Mesendoderm (in vitro differentiated cells): ENCODE results near the gene CDAN1.

ENCODE experiments used
- DNase-seq: peaks from one replicate; pipeline ENCODE4 v3.0.0; 2013
- H2AK5ac ChIP-seq: 2 replicates; pipeline ENCODE4 v1.6.1; 2013; ENCODE audit warnings: low read length, inconsistent platforms
- H2BK120ac ChIP-seq: 2 replicates; pipeline ENCODE4 v1.6.1; 2013; ENCODE audit warnings: low read depth, mild to moderate bottlenecking, low read length, moderate library complexity, mixed read lengths
- H2BK15ac ChIP-seq: replicated peaks from 2 replicates; pipeline ENCODE4 v1.6.1; 2013; ENCODE audit warnings: low read depth, mild to moderate bottlenecking, moderate library complexity
- H2BK5ac ChIP-seq: 2 replicates; pipeline ENCODE4 v1.6.1; 2013; ENCODE audit warnings: low read length, inconsistent platforms
- H3K18ac ChIP-seq: 2 replicates; pipeline ENCODE4 v1.6.1; 2013; ENCODE audit warnings: mild to moderate bottlenecking, low read length, mixed read lengths
- H3K23ac ChIP-seq: one replicate; pipeline ENCODE4 v1.6.1; 2013; ENCODE audit warnings: low read length
- H3K27ac ChIP-seq: 2 replicates; pipeline ENCODE4 v1.5.1; 2013; ENCODE audit warnings: low read depth, mild to moderate bottlenecking, inconsistent platforms, low read length, moderate library complexity
- H3K27me3 ChIP-seq: 2 replicates; pipeline ENCODE4 v1.6.1; 2013; ENCODE audit warnings: low read length, control low read depth, mild to moderate bottlenecking, inconsistent platforms; ENCODE audit not compliant: insufficient read depth, poor library complexity
- H3K36me3 ChIP-seq: 2 replicates; pipeline ENCODE4 v1.6.1; 2013; ENCODE audit warnings: low read length, inconsistent platforms; ENCODE audit not compliant: control insufficient read depth, insufficient read depth
- H3K4ac ChIP-seq: one replicate; pipeline ENCODE4 v1.6.1; 2013; ENCODE audit warnings: low read depth, mild to moderate bottlenecking, low read length, moderate library complexity
- H3K4me1 ChIP-seq: 2 replicates; pipeline ENCODE4 v1.6.1; 2013; ENCODE audit warnings: low read depth, low read length, inconsistent platforms; ENCODE audit not compliant: control insufficient read depth
- H3K4me2 ChIP-seq: 2 replicates; pipeline ENCODE4 v1.6.1; 2013; ENCODE audit warnings: low read length
- H3K4me3 ChIP-seq: 2 replicates; pipeline ENCODE4 v1.5.1; 2013; ENCODE audit warnings: mild to moderate bottlenecking, low read length
- H3K56ac ChIP-seq: one replicate; pipeline ENCODE4 v1.6.1; 2013; ENCODE audit warnings: low read length
- H3K79me1 ChIP-seq: 2 replicates; pipeline ENCODE4 v1.6.1; 2013; ENCODE audit warnings: low read length, inconsistent platforms
- H3K79me2 ChIP-seq: 2 replicates; pipeline ENCODE4 v1.6.1; 2013; ENCODE audit warnings: mild to moderate bottlenecking, low read length; ENCODE audit not compliant: control insufficient read depth, insufficient read depth
- H3K9ac ChIP-seq: 2 replicates; pipeline ENCODE4 v1.6.1; 2013; ENCODE audit warnings: low read length, inconsistent platforms
- H4K5ac ChIP-seq: one replicate; pipeline ENCODE4 v1.6.1; 2013; ENCODE audit warnings: low read length
- H4K8ac ChIP-seq: one replicate; pipeline ENCODE4 v1.6.1; 2013; ENCODE audit warnings: low read depth, mild to moderate bottlenecking, control low read depth, low read length, moderate library complexity
- WGBS: extraction: QIAGEN DNeasy Blood & Tissue Kit; methylation state at CpG from one replicate; pipeline ENCODE4 v1.1.7; 2013; ENCODE audit warnings: low lambda C conversion rate, missing lambda C conversion rate; ENCODE audit not compliant: insufficient coverage; ENCODE audit errors: extremely low coverage; 5-methylcytosine and 5-hydroxymethylcytosine counted together

The CDAN1 gene

GRCh38 chr15:42750306-42750705 lies 13.4 kb upstream of the CDAN1 start:
- no peaks in the 10 kb centered on the region for H3K36me3 ChIP-seq
- no peaks in the 10 kb centered on the region for H3K79me2 ChIP-seq
- H3K56ac ChIP-seq: no peak overlapping the region
- H2BK5ac ChIP-seq: no peak overlapping the region
- H3K4me2 ChIP-seq: no peak overlapping the region
- WGBS: no CpG with 5 or more reads among the region's 2 CpGs
- no peak overlapping the region for H2BK15ac ChIP-seq
- H2AK5ac ChIP-seq: no peak overlapping the region
- no peak overlapping the region for H3K4me3 ChIP-seq
- no peak overlapping the region for H4K8ac ChIP-seq
- no peaks in the 10 kb centered on the region for H3K79me1 ChIP-seq
- no peak overlapping the region for H3K18ac ChIP-seq
- H3K23ac ChIP-seq: no peak overlapping the region
- no peak overlapping the region for H3K27ac ChIP-seq
- no peak for DNase-seq
- H4K5ac ChIP-seq: no peak overlapping the region
- no peak overlapping the region for H3K9ac ChIP-seq
- H2BK120ac ChIP-seq: no peak overlapping the region
- no peaks in the 10 kb centered on the region for H3K4me1 ChIP-seq
- no peaks in the 10 kb centered on the region for H3K27me3 ChIP-seq
- no peak overlapping the region for H3K4ac ChIP-seq

GRCh38 chr15:42749266-42749665 lies 12.3 kb upstream of the CDAN1 start:
- no peak overlapping the region for H3K56ac ChIP-seq
- no peaks in the 10 kb centered on the region for H3K79me1 ChIP-seq
- no peaks in the 10 kb centered on the region for H3K36me3 ChIP-seq
- H2AK5ac ChIP-seq: no peak overlapping the region
- no peak overlapping the region for H4K5ac ChIP-seq
- no peak overlapping the region for H2BK120ac ChIP-seq
- no peaks in the 10 kb centered on the region for H3K4me1 ChIP-seq
- no peak overlapping the region for H3K18ac ChIP-seq
- no peak overlapping the region for H3K4me3 ChIP-seq
- H3K27me3 ChIP-seq: no peaks in the 10 kb centered on the region
- no CpG with 5 or more reads among the region's 1 CpG for WGBS
- H3K4ac ChIP-seq: no peak overlapping the region
- no peak overlapping the region for H3K4me2 ChIP-seq
- no peak overlapping the region for H2BK15ac ChIP-seq
- H3K27ac ChIP-seq: no peak overlapping the region
- H4K8ac ChIP-seq: no peak overlapping the region
- H3K23ac ChIP-seq: no peak overlapping the region
- no peak overlapping the region for H3K9ac ChIP-seq
- no peak overlapping the region for H2BK5ac ChIP-seq
- no peak for DNase-seq
- H3K79me2 ChIP-seq: no peaks in the 10 kb centered on the region

DNA sequence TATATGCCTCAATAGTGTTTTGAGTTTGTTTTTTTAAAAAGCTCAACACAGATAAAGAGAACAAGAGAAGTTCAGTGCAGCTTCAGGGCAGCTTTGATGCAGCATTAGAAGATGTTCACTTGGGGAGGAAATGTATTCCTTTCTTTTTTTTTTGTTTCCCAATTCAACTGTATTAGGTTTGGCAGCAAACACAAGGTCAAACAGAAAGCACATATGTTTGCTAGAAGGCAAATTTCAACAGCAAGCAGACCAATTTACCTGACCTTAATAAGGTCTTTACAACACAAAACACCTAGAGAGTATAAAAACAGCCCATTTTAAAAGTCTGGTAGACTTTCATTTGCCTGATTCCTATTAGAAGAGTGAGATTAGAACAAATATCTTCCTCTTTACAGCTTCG lies 7.3 kb upstream of the CDAN1 start:
- Histone ChIP-seq H3K4me1 (no peaks in the 10 kb centered on the region), H2BK120ac (no peak overlapping the region), H3K4me2 (no peak overlapping the region), H3K23ac (no peak overlapping the region), H3K56ac (no peak overlapping the region), H3K79me2 (no peaks in the 10 kb centered on the region), H3K36me3 (no peaks in the 10 kb centered on the region), H2BK5ac (no peak overlapping the region), H2AK5ac (no peak overlapping the region), H3K4ac (no peak overlapping the region), H4K5ac (no peak overlapping the region), H3K9ac (no peak overlapping the region), H3K18ac (no peak overlapping the region), H2BK15ac (no peak overlapping the region), H3K27me3 (no peaks in the 10 kb centered on the region), H3K27ac (no peak overlapping the region), H4K8ac (no peak overlapping the region), H3K79me1 (no peaks in the 10 kb centered on the region), H3K4me3 (no peak overlapping the region)
- WGBS: no CpG with 5 or more reads among the region's 1 CpG
- no peak for DNase-seq

- Histone ChIP-seq H2AK5ac (no peak overlapping the region), H3K4ac (no peak overlapping the region), H3K36me3 (no peaks in the 10 kb centered on the region), H3K18ac (no peak overlapping the region), H2BK120ac (no peak overlapping the region), H3K23ac (no peak overlapping the region), H3K79me2 (no peaks in the 10 kb centered on the region), H3K9ac (no peak overlapping the region), H3K56ac (no peak overlapping the region), H3K4me1 (no peaks in the 10 kb centered on the region), H2BK15ac (no peak overlapping the region), H2BK5ac (no peak overlapping the region), H4K5ac (no peak overlapping the region), H3K27me3 (no peaks in the 10 kb centered on the region), H3K4me3 (no peak overlapping the region), H3K79me1 (no peaks in the 10 kb centered on the region), H3K27ac (no peak overlapping the region), H4K8ac (no peak overlapping the region), H3K4me2 (no peak overlapping the region)
- DNase-seq: no peak
- no CpG with 5 or more reads among the region's 4 CpGs for WGBS
These were observed 5.2 kb upstream of the CDAN1 start for GRCh38 chr15:42742149-42742548.

DNA sequence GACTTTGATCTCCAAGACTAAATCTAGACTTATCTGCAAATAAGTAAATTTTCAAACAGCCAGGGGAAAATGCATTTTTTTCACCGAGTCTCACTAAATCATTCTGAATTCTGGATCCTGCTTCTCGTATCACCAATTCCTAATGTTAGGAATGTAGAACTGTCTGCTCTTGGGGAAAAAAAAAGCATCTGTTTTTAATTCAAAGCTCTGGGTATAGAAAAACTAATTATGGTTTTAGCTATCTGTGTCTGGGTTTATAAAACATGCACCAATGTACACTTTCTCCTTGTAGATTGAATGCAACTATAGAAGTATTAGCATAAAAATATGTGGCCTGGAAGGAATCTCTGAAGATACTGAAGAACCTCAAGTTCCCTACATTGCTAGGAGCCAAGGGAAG lies 4.8 kb upstream of the CDAN1 start:
- Histone ChIP-seq H2BK5ac (no peak overlapping the region), H3K79me2 (no peaks in the 10 kb centered on the region), H3K18ac (no peak overlapping the region), H2BK120ac (no peak overlapping the region), H2BK15ac (no peak overlapping the region), H3K27me3 (no peaks in the 10 kb centered on the region), H3K4me1 (no peaks in the 10 kb centered on the region), H3K56ac (no peak overlapping the region), H3K36me3 (no peaks in the 10 kb centered on the region), H3K4me3 (no peak overlapping the region), H3K4ac (no peak overlapping the region), H3K79me1 (no peaks in the 10 kb centered on the region), H2AK5ac (no peak overlapping the region), H3K9ac (no peak overlapping the region), H4K5ac (no peak overlapping the region), H3K4me2 (no peak overlapping the region), H3K27ac (no peak overlapping the region), H3K23ac (no peak overlapping the region), H4K8ac (no peak overlapping the region)
- DNase-seq: no peak
- no CpG with 5 or more reads among the region's 2 CpGs for WGBS

DNA sequence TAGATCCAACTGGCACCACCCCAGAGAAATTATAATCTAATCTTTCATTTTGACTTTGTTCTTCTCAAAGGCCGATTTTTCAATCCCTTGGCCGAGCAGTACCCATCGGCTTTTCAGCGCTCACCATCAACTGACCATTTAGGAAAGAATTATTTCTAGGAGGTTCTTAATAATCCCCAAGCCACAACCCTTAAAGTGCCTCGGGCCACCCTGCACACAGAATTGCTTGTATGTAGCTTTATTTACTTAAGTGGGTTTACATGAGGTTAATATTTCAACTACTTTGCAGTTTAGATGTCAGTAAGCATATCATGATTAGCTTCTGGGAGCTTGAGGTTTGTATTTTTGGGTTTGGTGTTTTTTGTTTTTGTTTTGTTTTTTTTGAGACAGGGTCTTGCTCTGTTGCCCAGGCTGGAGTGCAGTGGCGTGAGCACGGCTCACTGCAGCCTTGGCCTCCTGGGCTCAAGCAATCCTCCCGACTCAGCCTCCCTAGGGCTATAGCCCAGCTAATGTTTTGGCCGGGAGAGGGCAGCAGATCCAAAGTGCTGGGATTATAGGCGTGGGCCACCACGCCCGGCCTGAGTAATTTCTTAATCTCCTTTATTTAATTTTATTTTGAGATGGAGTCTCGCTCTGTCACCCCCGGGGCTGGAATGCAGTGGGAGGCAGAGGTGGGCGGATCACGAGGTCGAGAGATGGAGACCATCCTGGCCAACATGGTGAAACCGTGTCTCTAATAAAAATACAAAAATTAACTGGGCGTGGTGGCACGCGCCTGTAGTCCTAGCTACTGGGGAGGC lies 801 bp upstream of the CDAN1 start:
- Histone ChIP-seq H3K9ac (peak overlapping the region; percentile 95), H3K23ac (no peak overlapping the region), H4K5ac (peak overlapping the region; percentile 91), H3K36me3 (peaks cover 6% of the 10 kb centered on the region), H2BK5ac (no peak overlapping the region), H3K4me1 (peaks cover 4% of the 10 kb centered on the region), H3K79me2 (peaks cover 2% of the 10 kb centered on the region), H4K8ac (peak overlapping the region; percentile 30), H3K4ac (no peak overlapping the region), H3K27ac (peak overlapping the region; percentile 63), H3K4me3 (no peak overlapping the region), H2BK15ac (no peak overlapping the region), H3K56ac (peak overlapping the region; percentile 93), H3K79me1 (peaks cover 3% of the 10 kb centered on the region), H3K18ac (no peak overlapping the region), H3K4me2 (peak overlapping the region; percentile 84), H2BK120ac (no peak overlapping the region), H3K27me3 (no peaks in the 10 kb centered on the region), H2AK5ac (no peak overlapping the region)
- WGBS: no CpG with 5 or more reads among the region's 21 CpGs
- DNase-seq: peak; percentile 6
